Activated naive CD8-positive, alpha-beta T cell treated with anti-CD3 and anti-CD28 coated beads, Interleukin-2, amount 50 U/mL, for 16 hours (primary cell): ENCODE results near the gene MAFB.

Experiments
- DNase-seq: peaks from one replicate; pipeline ENCODE4 v3.0.0-alpha.2; 2020; ENCODE audit warnings: low read depth, low spot score

The MAFB gene

GRCh38 chr20:40682104-40682981, 6.7 kb downstream of the MAFB start:
- DNase-seq, result no peak

GRCh38 chr20:40681684-40682083, 7.4 kb downstream of the MAFB start:
- no peak for DNase-seq

- no peak for DNase-seq
These were observed 7.9 kb downstream of the MAFB start for GRCh38 chr20:40681165-40681564.

- no peak for DNase-seq
These were observed 8.7 kb downstream of the MAFB start for GRCh38 chr20:40680161-40680959.

- DNase-seq, result no peak
These were observed 9.9 kb downstream of the MAFB start for GRCh38 chr20:40679184-40679583.

GRCh38 chr20:40678286-40678875, 10.7 kb downstream of the MAFB start:
- DNase-seq, result no peak

- DNase-seq, result no peak
These were observed 11.6 kb downstream of the MAFB start for GRCh38 chr20:40677343-40677924.

GRCh38 chr20:40676491-40677269, 12.4 kb downstream of the MAFB start:
- DNase-seq, result no peak

- no peak for DNase-seq
These were observed 13.3 kb downstream of the MAFB start for GRCh38 chr20:40675599-40676221.

- no peak for DNase-seq
These were observed 15.6 kb downstream of the MAFB start for GRCh38 chr20:40673442-40673841.

GRCh38 chr20:40672095-40672494, 16.9 kb downstream of the MAFB start:
- no peak for DNase-seq

GRCh38 chr20:40670253-40670652, 18.8 kb downstream of the MAFB start:
- DNase-seq, result no peak

GRCh38 chr20:40669692-40670091, 19.3 kb downstream of the MAFB start:
- no peak for DNase-seq

- DNase-seq, result no peak
These were observed 20.4 kb downstream of the MAFB start for GRCh38 chr20:40668449-40669228.

- DNase-seq, result no peak
These were observed 21.5 kb downstream of the MAFB start for GRCh38 chr20:40667503-40667902.

GRCh38 chr20:40666336-40666735, 22.7 kb downstream of the MAFB start:
- DNase-seq, result no peak

- DNase-seq, result no peak
These were observed 24.1 kb downstream of the MAFB start for GRCh38 chr20:40664891-40665290.

- DNase-seq, result no peak
These were observed 24.8 kb downstream of the MAFB start for GRCh38 chr20:40663991-40664880.

GRCh38 chr20:40663304-40663790, 25.7 kb downstream of the MAFB start:
- DNase-seq, result no peak
